ENCODE results near the gene TFPT. TPM values are rescaled to one million over a fixed set of nuclear protein-coding genes. Genes with fewer than 3 reads are reported as not detected.

The TFPT gene
- total and polyA plus RNA-seq, 10 of the 15 experiments (the other 5 are each of a cell fraction or from before 2014, with no cell fraction given), result 1.7 to 40.2 (median 25.6) TPM

DNA sequence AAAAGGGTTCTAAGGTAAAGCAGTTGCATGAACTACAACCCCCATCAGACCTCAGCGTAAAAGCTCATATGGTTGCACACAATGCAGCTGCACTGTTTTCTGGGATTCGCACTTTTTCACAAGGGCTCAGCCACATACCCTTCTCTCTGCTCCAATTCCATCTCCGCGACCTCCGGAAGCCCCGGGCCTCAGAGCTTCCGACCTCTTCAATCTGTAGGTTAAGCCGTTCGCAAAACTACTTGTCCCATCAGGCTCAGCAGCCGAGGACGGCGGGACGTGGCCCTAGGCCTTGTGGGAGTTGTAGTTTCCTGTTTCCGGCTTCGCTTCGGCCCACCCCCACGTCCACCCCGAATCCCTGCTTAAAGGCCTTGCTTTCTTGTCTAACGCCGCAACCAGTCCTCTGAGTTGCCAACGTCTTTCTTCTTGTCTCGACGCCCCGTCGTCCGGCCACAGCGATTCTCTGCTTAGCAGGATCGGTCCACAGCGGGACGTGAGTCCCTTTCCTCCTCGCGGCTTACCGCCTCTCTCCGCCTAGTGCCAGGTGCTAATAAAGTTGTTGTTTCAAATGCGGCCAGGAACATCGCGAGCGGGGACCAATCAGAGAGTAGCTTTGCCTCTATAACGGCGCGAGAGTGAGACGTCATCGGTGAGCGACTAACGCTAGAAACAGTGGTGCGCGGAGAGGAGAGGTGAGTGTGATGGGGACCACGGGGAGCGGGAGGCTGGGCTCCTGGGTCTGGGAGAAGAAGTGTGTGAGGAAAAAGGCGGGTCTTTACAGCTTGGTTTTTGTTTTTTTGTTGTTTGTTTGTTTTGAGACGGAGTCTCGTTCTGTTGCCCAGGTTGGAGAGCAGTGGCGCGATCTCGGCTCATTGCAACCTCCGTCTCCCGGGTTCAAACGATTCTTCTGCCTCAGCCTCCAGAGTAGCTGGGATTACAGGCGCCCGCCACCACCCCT lies at the start of gene TFPT, which contains the start of gene PRPF31 (continued):
- TF ChIP-seq, protein P1, sequence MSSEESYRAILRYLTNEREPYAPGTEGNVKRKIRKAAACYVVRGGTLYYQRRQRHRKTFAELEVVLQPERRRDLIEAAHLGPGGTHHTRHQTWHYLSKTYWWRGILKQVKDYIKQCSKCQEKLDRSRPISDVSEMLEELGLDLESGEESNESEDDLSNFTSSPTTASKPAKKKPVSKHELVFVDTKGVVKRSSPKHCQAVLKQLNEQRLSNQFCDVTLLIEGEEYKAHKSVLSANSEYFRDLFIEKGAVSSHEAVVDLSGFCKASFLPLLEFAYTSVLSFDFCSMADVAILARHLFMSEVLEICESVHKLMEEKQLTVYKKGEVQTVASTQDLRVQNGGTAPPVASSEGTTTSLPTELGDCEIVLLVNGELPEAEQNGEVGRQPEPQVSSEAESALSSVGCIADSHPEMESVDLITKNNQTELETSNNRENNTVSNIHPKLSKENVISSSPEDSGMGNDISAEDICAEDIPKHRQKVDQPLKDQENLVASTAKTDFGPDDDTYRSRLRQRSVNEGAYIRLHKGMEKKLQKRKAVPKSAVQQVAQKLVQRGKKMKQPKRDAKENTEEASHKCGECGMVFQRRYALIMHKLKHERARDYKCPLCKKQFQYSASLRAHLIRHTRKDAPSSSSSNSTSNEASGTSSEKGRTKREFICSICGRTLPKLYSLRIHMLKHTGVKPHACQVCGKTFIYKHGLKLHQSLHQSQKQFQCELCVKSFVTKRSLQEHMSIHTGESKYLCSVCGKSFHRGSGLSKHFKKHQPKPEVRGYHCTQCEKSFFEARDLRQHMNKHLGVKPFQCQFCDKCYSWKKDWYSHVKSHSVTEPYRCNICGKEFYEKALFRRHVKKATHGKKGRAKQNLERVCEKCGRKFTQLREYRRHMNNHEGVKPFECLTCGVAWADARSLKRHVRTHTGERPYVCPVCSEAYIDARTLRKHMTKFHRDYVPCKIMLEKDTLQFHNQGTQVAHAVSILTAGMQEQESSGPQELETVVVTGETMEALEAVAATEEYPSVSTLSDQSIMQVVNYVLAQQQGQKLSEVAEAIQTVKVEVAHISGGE (CRISPR knock-in tag; IDR thresholded peaks at IDR 0.05), result no peak
- TF ChIP-seq CREB1 (IDR thresholded peaks at IDR 0.05; ENCODE audit: low read depth) (peak; percentile 99), SUPT20H (IDR thresholded peaks at IDR 0.05; ENCODE audit: borderline replicate concordance, control insufficient read depth, low read depth, low read length) (no peak), JUND (IDR thresholded peaks at IDR 0.05; ENCODE audit: low read depth, low read length) (0 out of 2 replicates have a peak, but pooled peaks have one; percentile 3), ZNF24 (IDR thresholded peaks at IDR 0.05) (no peak), IKZF2 (IDR thresholded peaks at IDR 0.05) (peak; percentile 56 to 72; a peak in 2 of 4 replicates), ETV6 (conservative IDR thresholded peaks at IDR 0.05 in 1 of 2, IDR thresholded peaks at IDR 0.05 in 1 of 2; ENCODE audit: borderline replicate concordance in 1 of 2, low read depth in 1 of 2) (peak in 1 of 2 experiments; percentile 25; a peak in 1 of 4 replicates), SIX5 (IDR thresholded peaks at IDR 0.05; ENCODE audit: low read depth, low read length, severe bottlenecking) (peak; percentile 97), CBX5 (IDR thresholded peaks at IDR 0.05; ENCODE audit: low read depth) (0 out of 2 replicates have a peak, but pooled peaks have one; percentile 44), KAT2A (conservative IDR thresholded peaks at IDR 0.05; ENCODE audit: control insufficient read depth, low read depth, low read length) (no peak), NRF1 (conservative IDR thresholded peaks at IDR 0.05; ENCODE audit: low read depth, low read length) (no peak), CHD4 (IDR thresholded peaks at IDR 0.05) (no peak), TCF12 (IDR thresholded peaks at IDR 0.05; ENCODE audit: low read depth, low read length) (0 out of 2 replicates have a peak, but pooled peaks have one; percentile 58), SP1 (IDR thresholded peaks at IDR 0.05; ENCODE audit: low read depth, low read length) (peak; percentile 91), MXI1 (IDR thresholded peaks at IDR 0.05; ENCODE audit: low read depth, low read length) (peak; percentile 95), CBFB (IDR thresholded peaks at IDR 0.05; ENCODE audit: low read depth) (peak; percentile 92; the same call in 1 of the 2 replicates), PAX5 (IDR thresholded peaks at IDR 0.05; ENCODE audit: borderline replicate concordance, low read depth, low read length) (0 out of 2 replicates have a peak, but pooled peaks have one; percentile 1), TARDBP (IDR thresholded peaks at IDR 0.05; ENCODE audit: borderline replicate concordance) (peak; percentile 100), EP300 (IDR thresholded peaks at IDR 0.05; ENCODE audit: borderline replicate concordance in 1 of 2, control insufficient read depth in 1 of 2, low read depth in 2 of 2, low read length in 2 of 2) (no peak; a peak in 1 of 4 replicates)
- TF ChIP-seq, protein P2, sequence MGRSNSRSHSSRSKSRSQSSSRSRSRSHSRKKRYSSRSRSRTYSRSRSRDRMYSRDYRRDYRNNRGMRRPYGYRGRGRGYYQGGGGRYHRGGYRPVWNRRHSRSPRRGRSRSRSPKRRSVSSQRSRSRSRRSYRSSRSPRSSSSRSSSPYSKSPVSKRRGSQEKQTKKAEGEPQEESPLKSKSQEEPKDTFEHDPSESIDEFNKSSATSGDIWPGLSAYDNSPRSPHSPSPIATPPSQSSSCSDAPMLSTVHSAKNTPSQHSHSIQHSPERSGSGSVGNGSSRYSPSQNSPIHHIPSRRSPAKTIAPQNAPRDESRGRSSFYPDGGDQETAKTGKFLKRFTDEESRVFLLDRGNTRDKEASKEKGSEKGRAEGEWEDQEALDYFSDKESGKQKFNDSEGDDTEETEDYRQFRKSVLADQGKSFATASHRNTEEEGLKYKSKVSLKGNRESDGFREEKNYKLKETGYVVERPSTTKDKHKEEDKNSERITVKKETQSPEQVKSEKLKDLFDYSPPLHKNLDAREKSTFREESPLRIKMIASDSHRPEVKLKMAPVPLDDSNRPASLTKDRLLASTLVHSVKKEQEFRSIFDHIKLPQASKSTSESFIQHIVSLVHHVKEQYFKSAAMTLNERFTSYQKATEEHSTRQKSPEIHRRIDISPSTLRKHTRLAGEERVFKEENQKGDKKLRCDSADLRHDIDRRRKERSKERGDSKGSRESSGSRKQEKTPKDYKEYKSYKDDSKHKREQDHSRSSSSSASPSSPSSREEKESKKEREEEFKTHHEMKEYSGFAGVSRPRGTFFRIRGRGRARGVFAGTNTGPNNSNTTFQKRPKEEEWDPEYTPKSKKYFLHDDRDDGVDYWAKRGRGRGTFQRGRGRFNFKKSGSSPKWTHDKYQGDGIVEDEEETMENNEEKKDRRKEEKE (IDR thresholded peaks at IDR 0.05), result no peak
- TF ChIP-seq, protein P3, sequence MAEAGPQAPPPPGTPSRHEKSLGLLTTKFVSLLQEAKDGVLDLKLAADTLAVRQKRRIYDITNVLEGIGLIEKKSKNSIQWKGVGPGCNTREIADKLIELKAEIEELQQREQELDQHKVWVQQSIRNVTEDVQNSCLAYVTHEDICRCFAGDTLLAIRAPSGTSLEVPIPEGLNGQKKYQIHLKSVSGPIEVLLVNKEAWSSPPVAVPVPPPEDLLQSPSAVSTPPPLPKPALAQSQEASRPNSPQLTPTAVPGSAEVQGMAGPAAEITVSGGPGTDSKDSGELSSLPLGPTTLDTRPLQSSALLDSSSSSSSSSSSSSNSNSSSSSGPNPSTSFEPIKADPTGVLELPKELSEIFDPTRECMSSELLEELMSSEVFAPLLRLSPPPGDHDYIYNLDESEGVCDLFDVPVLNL (IDR thresholded peaks at IDR 0.05; ENCODE audit: low read depth, low read length), result 0 out of 2 replicates have a peak, but pooled peaks have one; percentile 9

Measured in GM12878 (cell line).